ENCODE results near the gene PSMD14.

The PSMD14 gene

DNA sequence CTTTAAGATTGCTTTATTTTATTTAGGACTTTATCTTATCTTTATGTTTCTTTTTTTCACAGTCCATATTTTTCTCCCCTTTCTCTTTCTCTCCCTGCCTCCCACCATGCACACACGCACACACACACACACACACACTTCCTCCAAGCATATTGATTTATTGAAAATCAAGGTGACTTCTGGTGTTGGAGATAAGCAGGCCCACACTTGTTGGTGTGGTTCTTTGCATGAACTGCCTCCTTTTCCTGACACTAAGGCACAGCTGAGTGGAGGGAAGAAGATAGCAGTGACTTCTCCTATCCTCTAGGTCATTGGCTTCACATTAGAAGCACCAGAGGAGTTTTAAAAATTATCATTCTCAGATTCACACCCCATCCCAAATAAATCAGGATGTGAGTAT, 125.9 kb downstream of the PSMD14 start:
- in situ Hi-C loops (cut with HindIII; ENCODE audit: low sequenced_read_pairs), result no loop called here

DNA sequence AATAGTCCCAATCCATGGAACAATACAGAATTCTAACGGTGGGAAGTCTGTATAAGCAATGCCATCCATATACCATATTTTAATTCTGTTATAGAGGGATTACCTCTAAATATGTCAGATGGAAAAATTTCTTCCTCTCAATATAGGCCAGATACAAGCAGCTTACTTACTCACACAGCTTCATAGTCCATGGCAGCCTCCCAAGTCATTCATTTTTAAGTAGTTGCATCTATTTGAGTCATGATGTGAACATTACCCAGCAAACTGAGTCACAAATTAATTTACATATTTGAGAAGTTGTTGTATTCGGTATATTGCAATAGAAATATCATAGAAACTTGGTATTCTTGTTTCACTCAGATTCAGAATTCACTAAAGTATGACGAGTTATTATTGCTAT, 128.2 kb downstream of the PSMD14 start:
- in situ Hi-C loops (cut with HindIII; ENCODE audit: low sequenced_read_pairs), result no loop called here

DNA sequence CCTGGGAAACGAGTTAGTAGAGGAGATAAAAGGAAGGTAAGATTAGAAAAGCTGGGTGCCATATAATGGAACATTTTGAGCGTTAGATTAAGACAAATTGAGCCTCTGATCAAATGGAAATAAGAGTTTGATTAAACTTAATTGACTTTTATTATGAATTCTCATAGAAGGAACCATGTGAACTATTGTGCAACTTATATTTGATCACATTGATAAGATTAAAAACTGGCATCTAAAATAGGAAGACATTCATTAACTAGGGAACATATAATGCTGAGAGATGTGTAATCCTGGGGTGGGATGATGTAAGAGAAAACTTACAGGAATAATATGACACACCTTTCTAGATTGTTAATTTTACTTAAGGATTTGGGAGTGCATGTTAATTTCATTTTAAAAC, 130.4 kb downstream of the PSMD14 start:
- in situ Hi-C loops (cut with HindIII; ENCODE audit: low sequenced_read_pairs), result no loop called here

DNA sequence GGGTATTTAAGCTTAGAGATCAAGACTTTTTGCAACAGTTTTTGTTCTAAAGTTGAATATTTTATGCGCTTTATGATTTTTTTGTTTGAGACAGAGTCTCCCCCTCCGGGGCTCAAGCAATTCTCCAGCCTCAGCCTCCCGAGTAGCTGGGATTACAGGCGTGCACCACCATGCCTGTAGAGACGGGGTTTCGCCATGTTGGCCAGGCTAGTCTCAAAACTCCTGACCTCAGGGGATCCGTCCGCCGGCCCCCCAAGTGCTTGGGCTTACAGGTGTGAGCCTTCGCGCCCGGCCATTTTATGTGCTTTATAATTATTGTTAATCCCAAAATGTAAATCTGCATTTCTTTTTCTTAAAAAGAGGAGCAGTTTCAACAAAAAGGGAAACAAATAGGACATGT, 136.9 kb downstream of the PSMD14 start:
- in situ Hi-C loops (cut with HindIII; ENCODE audit: low sequenced_read_pairs), result no loop called here

DNA sequence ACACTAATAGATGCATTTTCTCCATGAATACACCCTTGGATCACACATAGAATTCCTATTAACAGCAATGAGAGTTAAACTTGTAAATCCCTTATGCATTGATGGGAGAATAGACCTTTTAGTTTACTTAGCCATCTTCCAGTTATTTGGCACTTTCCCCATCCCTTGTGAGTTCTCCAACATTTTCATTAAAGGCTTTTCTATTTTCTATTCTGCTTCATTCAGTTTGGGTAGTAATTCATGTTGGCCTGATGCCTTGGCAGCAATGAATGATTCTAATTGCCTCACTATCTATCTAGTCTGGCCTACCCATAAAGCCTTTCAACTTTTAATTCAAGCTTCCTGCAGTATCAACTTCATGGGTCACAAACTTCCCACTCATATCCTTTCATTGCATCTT, 140.2 kb downstream of the PSMD14 start:
- in situ Hi-C loops (cut with HindIII; ENCODE audit: low sequenced_read_pairs), result no loop called here

Data from DLD1 (cell line).